Smooth muscle cell (in vitro differentiated cells): ENCODE data around the gene NRG3. TPM values are rescaled to one million over a fixed set of nuclear protein-coding genes. Genes with fewer than 3 reads are reported as not detected.

Experiments used
- DNase-seq: peaks from one replicate; lab custom pipeline; 2025; ENCODE audit not compliant: unreplicated experiment; lab: John Stamatoyannopoulos, UW
- H2AFZ ChIP-seq: fragments of 200-600 bp; sonication (generic); 2 replicates; pipeline ENCODE4 v1.6.0; 2016; ENCODE audit warnings: antibody characterized with exemption, low read depth, mild to moderate bottlenecking
- H3F3A ChIP-seq: fragments of 200-600 bp; sonication (generic); 2 replicates; pipeline ENCODE4 v1.6.0; 2017; ENCODE audit warnings: antibody characterized with exemption, low read depth
- H3K27ac ChIP-seq: fragments of 200-600 bp; sonication (generic); 2 replicates; pipeline ENCODE4 v1.5.1; 2016; ENCODE audit warnings: low read depth, mild to moderate bottlenecking
- H3K27me3 ChIP-seq: fragments of 200-600 bp; sonication (generic); 2 replicates; pipeline ENCODE4 v1.6.1; 2016; ENCODE audit warnings: low read depth, mild to moderate bottlenecking
- H3K36me3 ChIP-seq: fragments of 200-600 bp; sonication (generic); 2 replicates; pipeline ENCODE4 v1.5.1; 2016; ENCODE audit warnings: low read depth
- H3K4me1 ChIP-seq: fragments of 200-600 bp; sonication (generic); 2 replicates; pipeline ENCODE4 v1.5.1; 2016; ENCODE audit warnings: low read depth
- H3K4me2 ChIP-seq: fragments of 200-600 bp; sonication (generic); 2 replicates; pipeline ENCODE4 v1.6.0; 2016; ENCODE audit warnings: mild to moderate bottlenecking
- H3K4me3 ChIP-seq: fragments of 200-600 bp; sonication (generic); 2 replicates; pipeline ENCODE4 v1.5.1; 2016; ENCODE audit warnings: mild to moderate bottlenecking
- H3K79me2 ChIP-seq: fragments of 200-600 bp; sonication (generic); 2 replicates; pipeline ENCODE4 v1.6.0; 2016; ENCODE audit warnings: low read depth, mild to moderate bottlenecking
- H3K9ac ChIP-seq: fragments of 200-600 bp; sonication (generic); 2 replicates; pipeline ENCODE4 v1.6.0; 2016; ENCODE audit warnings: low read depth
- H3K9me3 ChIP-seq: fragments of 200-600 bp; sonication (generic); replicated peaks from 2 replicates; pipeline ENCODE4 v1.5.1; 2016; ENCODE audit warnings: low read depth
- H4K20me1 ChIP-seq: fragments of 200-600 bp; sonication (generic); 2 replicates; pipeline ENCODE4 v1.6.0; 2016; ENCODE audit warnings: low read depth
- WGBS: methylation state at CpG from one replicate; pipeline ENCODE4 v1.1.7; 2016; ENCODE audit warnings: low lambda C conversion rate; 5-methylcytosine and 5-hydroxymethylcytosine counted together
- polyA plus RNA-seq: library from polyadenylated mRNA; unstranded; fragments of >200 nt; fragmentation: Nextera tagmentation; extraction: Ambion mirVana; gene quantifications from 2 replicates; pipeline ENCODE4 v1.2.1, GENCODE V29; 2016
- total RNA-seq: library from RNA; depleted of rRNA; stranded (reverse); fragments of >200 nt; gene quantifications from 2 replicates; pipeline ENCODE4 v1.2.3, GENCODE V29; 2014
- TF ChIP-seq, protein P1 (sequence below): fragments of 200-600 bp; sonication (generic); IDR thresholded peaks from 2 replicates; pipeline ENCODE4 v1.5.1; 2017; ENCODE audit warnings: borderline replicate concordance, mild to moderate bottlenecking, antibody characterized with exemption; ENCODE audit not compliant: insufficient read depth, poor library complexity, severe bottlenecking

The NRG3 gene
- total and polyA plus RNA-seq, 2 experiments from 2014 or later = 4.0 to 4.8 TPM

DNA sequence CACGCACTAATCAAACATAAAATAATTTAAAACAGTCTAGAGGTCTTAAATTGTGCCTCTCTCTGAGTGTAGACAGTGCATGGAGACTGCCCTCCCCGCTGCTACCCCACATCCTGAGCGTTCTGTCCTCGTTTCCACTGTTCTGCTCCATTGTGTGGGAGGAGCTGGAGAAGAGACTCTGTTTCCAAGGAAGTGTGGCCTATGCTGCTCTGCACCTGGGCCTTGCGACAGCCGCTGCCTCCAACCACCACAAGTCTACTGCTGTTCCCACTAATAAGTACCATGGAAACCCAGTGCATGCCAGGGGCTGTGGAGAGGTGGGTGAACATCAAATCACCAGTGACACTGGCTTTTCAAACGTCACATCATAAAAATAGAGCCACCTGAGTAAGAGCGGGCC is 19.6 kb downstream of the NRG3 start:
- TF ChIP-seq, protein P1, sequence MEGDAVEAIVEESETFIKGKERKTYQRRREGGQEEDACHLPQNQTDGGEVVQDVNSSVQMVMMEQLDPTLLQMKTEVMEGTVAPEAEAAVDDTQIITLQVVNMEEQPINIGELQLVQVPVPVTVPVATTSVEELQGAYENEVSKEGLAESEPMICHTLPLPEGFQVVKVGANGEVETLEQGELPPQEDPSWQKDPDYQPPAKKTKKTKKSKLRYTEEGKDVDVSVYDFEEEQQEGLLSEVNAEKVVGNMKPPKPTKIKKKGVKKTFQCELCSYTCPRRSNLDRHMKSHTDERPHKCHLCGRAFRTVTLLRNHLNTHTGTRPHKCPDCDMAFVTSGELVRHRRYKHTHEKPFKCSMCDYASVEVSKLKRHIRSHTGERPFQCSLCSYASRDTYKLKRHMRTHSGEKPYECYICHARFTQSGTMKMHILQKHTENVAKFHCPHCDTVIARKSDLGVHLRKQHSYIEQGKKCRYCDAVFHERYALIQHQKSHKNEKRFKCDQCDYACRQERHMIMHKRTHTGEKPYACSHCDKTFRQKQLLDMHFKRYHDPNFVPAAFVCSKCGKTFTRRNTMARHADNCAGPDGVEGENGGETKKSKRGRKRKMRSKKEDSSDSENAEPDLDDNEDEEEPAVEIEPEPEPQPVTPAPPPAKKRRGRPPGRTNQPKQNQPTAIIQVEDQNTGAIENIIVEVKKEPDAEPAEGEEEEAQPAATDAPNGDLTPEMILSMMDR = no peak
- Histone ChIP-seq H3K4me1 (peaks cover 12% of the 10 kb centered on the region), H3K36me3 (no peaks in the 10 kb centered on the region), H3K9me3 (no peaks in the 10 kb centered on the region), H3K9ac (no peak overlapping the region), H3K79me2 (no peaks in the 10 kb centered on the region), H2AFZ (no peak overlapping the region), H3K4me2 (no peak overlapping the region), H3K4me3 (no peak overlapping the region), H3K27me3 (no peaks in the 10 kb centered on the region), H4K20me1 (no peaks in the 10 kb centered on the region), H3K27ac (no peak overlapping the region), H3F3A (no peaks in the 10 kb centered on the region)
- WGBS = 94% methylated on average over 8 of the region's 8 CpGs
- DNase-seq = no peak

DNA sequence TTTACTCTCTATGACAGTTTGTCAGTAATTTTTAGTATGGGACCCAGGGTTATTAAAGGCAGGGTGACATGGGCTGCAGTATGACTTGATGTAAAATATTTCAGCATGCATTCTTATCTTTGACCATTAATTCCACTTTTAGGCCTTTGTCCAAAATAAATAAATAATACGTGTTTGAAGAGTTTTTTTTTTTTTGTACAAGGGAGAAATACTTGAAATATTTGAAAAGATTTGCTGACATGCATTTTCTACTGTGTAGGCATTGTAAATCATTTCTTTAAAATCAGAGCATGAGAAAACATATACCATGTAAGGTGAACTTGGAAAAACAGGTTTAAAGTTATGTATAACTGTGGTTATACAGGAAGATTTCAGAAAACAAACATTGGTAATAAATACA is 23.5 kb downstream of the NRG3 start:
- WGBS = 58% methylated on average over 1 of the region's 1 CpG
- TF ChIP-seq, protein P1 = no peak
- Histone ChIP-seq H3K9ac (no peak overlapping the region), H3K79me2 (no peaks in the 10 kb centered on the region), H3K9me3 (no peaks in the 10 kb centered on the region), H4K20me1 (no peaks in the 10 kb centered on the region), H3K27ac (no peak overlapping the region), H3K27me3 (no peaks in the 10 kb centered on the region), H3K4me3 (no peak overlapping the region), H3K4me1 (no peaks in the 10 kb centered on the region), H2AFZ (no peak overlapping the region), H3K36me3 (no peaks in the 10 kb centered on the region), H3F3A (no peaks in the 10 kb centered on the region), H3K4me2 (no peak overlapping the region)
- DNase-seq = no peak

DNA sequence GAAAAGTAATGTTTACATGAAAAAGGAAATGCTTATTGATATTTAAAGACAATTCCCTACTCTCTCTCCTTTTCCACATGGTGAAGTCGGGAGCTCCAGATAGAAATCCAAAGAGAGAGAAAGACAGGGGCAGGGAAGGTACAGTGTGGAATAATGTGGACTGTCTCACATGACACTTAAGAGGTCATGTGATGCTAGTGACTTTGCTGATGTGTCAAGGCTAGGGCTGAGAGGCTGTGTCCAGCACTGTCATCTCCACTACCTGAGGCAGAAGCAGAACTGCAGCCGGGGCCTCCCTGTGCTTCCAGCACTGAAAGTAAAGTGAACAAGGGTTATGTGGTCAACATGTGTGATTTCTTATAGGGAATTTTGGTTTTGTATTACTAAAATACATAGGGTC is 26.0 kb downstream of the NRG3 start:
- no peaks in the 10 kb centered on the region for H3K36me3 ChIP-seq
- H4K20me1 ChIP-seq = no peaks in the 10 kb centered on the region
- TF ChIP-seq, protein P1 = no peak
- H3F3A ChIP-seq = no peaks in the 10 kb centered on the region
- no peak overlapping the region for H3K4me2 ChIP-seq
- no peaks in the 10 kb centered on the region for H3K4me1 ChIP-seq
- no peak overlapping the region for H2AFZ ChIP-seq
- WGBS = 98% methylated on average over 2 of the region's 2 CpGs
- H3K27me3 ChIP-seq = no peaks in the 10 kb centered on the region
- H3K27ac ChIP-seq = no peak overlapping the region
- no peak overlapping the region for H3K9ac ChIP-seq
- no peak overlapping the region for H3K4me3 ChIP-seq
- no peaks in the 10 kb centered on the region for H3K9me3 ChIP-seq
- DNase-seq = no peak
- H3K79me2 ChIP-seq = no peaks in the 10 kb centered on the region

DNA sequence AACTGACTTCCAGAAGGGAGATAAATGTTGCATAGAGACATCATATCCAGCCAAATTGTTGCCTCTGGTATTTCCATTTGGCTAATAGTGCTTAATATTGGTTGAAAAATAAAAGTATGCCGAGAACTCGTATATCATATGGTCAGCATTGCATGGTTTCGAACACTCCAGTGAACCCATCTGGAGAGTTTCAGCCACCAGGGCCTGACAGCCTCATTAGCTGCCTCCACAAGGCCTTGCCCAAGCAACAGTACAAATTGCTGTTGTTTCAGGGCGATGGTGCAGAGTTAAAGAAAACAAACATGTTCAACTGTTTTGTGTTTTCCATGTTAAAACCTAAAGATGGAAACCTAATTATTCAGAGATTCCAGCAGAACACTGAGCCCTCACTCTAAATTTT is 28.5 kb downstream of the NRG3 start:
- Histone ChIP-seq H3K4me3 (no peak overlapping the region), H3F3A (no peaks in the 10 kb centered on the region), H3K79me2 (no peaks in the 10 kb centered on the region), H2AFZ (no peak overlapping the region), H3K4me2 (no peak overlapping the region), H3K9ac (no peak overlapping the region), H4K20me1 (no peaks in the 10 kb centered on the region), H3K9me3 (no peaks in the 10 kb centered on the region), H3K27me3 (no peaks in the 10 kb centered on the region), H3K4me1 (no peaks in the 10 kb centered on the region), H3K27ac (no peak overlapping the region), H3K36me3 (no peaks in the 10 kb centered on the region)
- TF ChIP-seq, protein P1 = no peak
- WGBS = 72% methylated on average over 4 of the region's 4 CpGs
- DNase-seq = no peak
